HepG2 (cell line): ENCODE results near the gene UBASH3A.

Experiments
- POLR2AphosphoS5 ChIP-seq: IDR thresholded peaks from 2 replicates; pipeline ENCODE4 v1.6.1; 2012; ENCODE audit warnings: low read depth, low read length
- SYNCRIP ChIP-seq: fragments of 200-400 bp; formaldehyde crosslinking; IDR thresholded peaks from 2 replicates; pipeline ENCODE4 v1.6.1; 2018; ENCODE audit warnings: mild to moderate bottlenecking, low read depth, low read length; ENCODE audit not compliant: insufficient read depth
- ZNF292 ChIP-seq: sonication (generic); formaldehyde crosslinking; IDR thresholded peaks from 2 replicates; pipeline ENCODE4 v1.8.1; 2022; ENCODE audit warnings: mild to moderate bottlenecking, low read depth, missing genetic modification reagents, borderline replicate concordance

- no peak for TF ChIP-seq POLR2AphosphoS5
- TF ChIP-seq SYNCRIP = no peak
- no peak for TF ChIP-seq ZNF292 (CRISPR knock-in tag)
Measured at GRCh38 chr21:42393443-42393950, 10.2 kb upstream of the UBASH3A start.
